ENCODE results near the gene ANKLE1. TPM values are rescaled to one million over a fixed set of nuclear protein-coding genes. Genes with fewer than 3 reads are reported as not detected.

Gene ANKLE1
- total RNA-seq, 1 experiment from 2014 or later: 16.5 TPM

DNA sequence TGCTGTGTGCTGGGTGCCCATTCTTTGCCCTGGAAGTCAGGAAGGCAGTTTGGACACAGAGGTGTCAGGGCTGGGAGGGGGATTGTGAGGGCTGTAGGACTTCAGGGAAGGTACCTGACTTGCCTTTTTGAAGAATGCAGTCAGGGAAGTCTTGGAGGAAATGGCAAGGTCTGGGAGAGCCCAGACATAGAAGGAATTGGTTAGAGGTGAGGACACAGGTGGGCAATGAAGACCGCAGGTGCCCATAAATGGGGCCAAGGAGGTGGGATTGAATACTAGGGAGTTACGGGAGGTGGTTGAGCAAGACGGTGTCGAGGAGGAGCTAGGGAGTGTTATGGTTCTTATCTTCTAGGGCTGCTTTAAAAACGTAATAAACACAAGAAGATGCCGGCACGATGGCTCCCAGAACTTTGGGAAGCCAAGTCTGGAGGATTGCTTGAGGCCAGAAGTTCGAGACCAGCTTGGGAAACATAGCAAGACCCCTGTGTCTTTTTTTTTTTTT lies 26.2 kb downstream of the ANKLE1 start:
- H3K27ac ChIP-seq (ENCODE audit: insufficient read length, low read depth, low read length): no peak overlapping the region
- no peak overlapping the region for H3K14ac ChIP-seq (ENCODE audit: insufficient read depth, low read length)
- H2AK5ac ChIP-seq (ENCODE audit: insufficient read length, low read length): no peak overlapping the region
- H3K9me3 ChIP-seq (ENCODE audit: control insufficient read depth, low read depth, low read length): no peaks in the 10 kb centered on the region
- no peak overlapping the region for H2BK20ac ChIP-seq (ENCODE audit: low read depth, low read length, poor library complexity, severe bottlenecking)
- peaks cover 29 to 39% of the 10 kb centered on the region in 2 experiments for H3K4me1 Mint-ChIP-seq
- no peak overlapping the region for H4K5ac ChIP-seq (ENCODE audit: insufficient read length, low read depth, low read length)
- no peaks in the 10 kb centered on the region for H4K20me1 ChIP-seq (ENCODE audit: control insufficient read depth, insufficient read depth, insufficient read length)
- H3K36me3 Mint-ChIP-seq (ENCODE audit: insufficient read depth in 1 of 3, low read depth in 3 of 3): peaks cover 6 to 10% (median 7%) of the 10 kb centered on the region in 3 experiments; a peak in 5 of 7 replicates
- H2BK5ac ChIP-seq (ENCODE audit: insufficient read length, low read length): no peak overlapping the region
- H3T11ph ChIP-seq (ENCODE audit: low read length): no peak overlapping the region
- no peak overlapping the region for H3K4ac ChIP-seq (ENCODE audit: low read depth, low read length)
- no peaks in the 10 kb centered on the region; the same call in 1 of the 2 replicates for H3K27me3 Mint-ChIP-seq (ENCODE audit: low read depth)
- peaks cover 7% of the 10 kb centered on the region; the same call in 1 of the 2 replicates for H3K79me2 ChIP-seq (ENCODE audit: insufficient read depth, low read length)
- H3K18ac ChIP-seq (ENCODE audit: insufficient read length, low read depth, low read length): no peak overlapping the region
- no peak overlapping the region for H2BK120ac ChIP-seq (ENCODE audit: low read depth, low read length, poor library complexity, severe bottlenecking)
- WGBS (ENCODE audit: extremely low coverage, insufficient read length, low lambda C conversion rate): no CpG with 5 or more reads among the region's 8 CpGs
- peaks cover 3% of the 10 kb centered on the region; the same call in 1 of the 2 replicates for H3K4me1 ChIP-seq (ENCODE audit: insufficient read depth, low read length)
- TF ChIP-seq, protein P1, sequence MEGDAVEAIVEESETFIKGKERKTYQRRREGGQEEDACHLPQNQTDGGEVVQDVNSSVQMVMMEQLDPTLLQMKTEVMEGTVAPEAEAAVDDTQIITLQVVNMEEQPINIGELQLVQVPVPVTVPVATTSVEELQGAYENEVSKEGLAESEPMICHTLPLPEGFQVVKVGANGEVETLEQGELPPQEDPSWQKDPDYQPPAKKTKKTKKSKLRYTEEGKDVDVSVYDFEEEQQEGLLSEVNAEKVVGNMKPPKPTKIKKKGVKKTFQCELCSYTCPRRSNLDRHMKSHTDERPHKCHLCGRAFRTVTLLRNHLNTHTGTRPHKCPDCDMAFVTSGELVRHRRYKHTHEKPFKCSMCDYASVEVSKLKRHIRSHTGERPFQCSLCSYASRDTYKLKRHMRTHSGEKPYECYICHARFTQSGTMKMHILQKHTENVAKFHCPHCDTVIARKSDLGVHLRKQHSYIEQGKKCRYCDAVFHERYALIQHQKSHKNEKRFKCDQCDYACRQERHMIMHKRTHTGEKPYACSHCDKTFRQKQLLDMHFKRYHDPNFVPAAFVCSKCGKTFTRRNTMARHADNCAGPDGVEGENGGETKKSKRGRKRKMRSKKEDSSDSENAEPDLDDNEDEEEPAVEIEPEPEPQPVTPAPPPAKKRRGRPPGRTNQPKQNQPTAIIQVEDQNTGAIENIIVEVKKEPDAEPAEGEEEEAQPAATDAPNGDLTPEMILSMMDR (conservative IDR thresholded peaks at IDR 0.05): no peak
- peaks cover 6% of the 10 kb centered on the region for H3K79me1 ChIP-seq (ENCODE audit: insufficient read depth, low read depth, low read length, poor library complexity, severe bottlenecking)
- H3K27ac Mint-ChIP-seq: peak overlapping the region in 1 of 3 experiments; percentile 26; a peak in 1 of 7 replicates
- no peak overlapping the region for H2BK12ac ChIP-seq (ENCODE audit: insufficient read length, low read depth, low read length)
- no peak overlapping the region for H4K8ac ChIP-seq (replicated peaks; ENCODE audit: insufficient read length, low read depth, low read length)
- no peaks in the 10 kb centered on the region for H3K9me3 Mint-ChIP-seq
- no peak overlapping the region for H3K23ac ChIP-seq (ENCODE audit: insufficient read length, low read depth, low read length)
- H3K23me2 ChIP-seq (ENCODE audit: insufficient read length, low read depth, low read length, poor library complexity, severe bottlenecking): peaks cover 11% of the 10 kb centered on the region
- peak overlapping the region; percentile 75 to 97 for H3K4me3 Mint-ChIP-seq
- no peak for DNase-seq
- no peak overlapping the region for H3K4me2 ChIP-seq (ENCODE audit: insufficient read depth, insufficient read length, low read length)
- H4K91ac ChIP-seq (ENCODE audit: insufficient read length, low read depth, low read length): no peak overlapping the region
- H2BK15ac ChIP-seq (ENCODE audit: low read depth, low read length): no peak overlapping the region
- H3K9ac ChIP-seq (ENCODE audit: extremely low read depth, insufficient read length, low read length): no peak overlapping the region
- no peaks in the 10 kb centered on the region for H3K27me3 ChIP-seq (ENCODE audit: insufficient read depth, low read length)
- H3K56ac ChIP-seq (ENCODE audit: insufficient read length, low read depth, low read length): no peak overlapping the region
- H2AFZ ChIP-seq (ENCODE audit: low read length): no peak overlapping the region

Data from H9 (cell line).